Measurements from ENCODE around the gene DIP2B. TPM values are rescaled to one million over a fixed set of nuclear protein-coding genes. Genes with fewer than 3 reads are reported as not detected.

Gene DIP2B
- total RNA-seq, 4 donors from 2014 or later, result 19.8 to 25.9 (median 23.8) TPM

- ATAC-seq, result no peak
- no peaks in the 10 kb centered on the region for H3K36me3 ChIP-seq
- no peak overlapping the region for H3K27ac ChIP-seq
- 73 to 78% methylated on average over 5 to 6 of the region's 6 CpGs for WGBS, 2 donors (ENCODE audit: low coverage in 1 of 2)
- no peaks in the 10 kb centered on the region for H3K9me3 ChIP-seq
- H3K27me3 ChIP-seq, result no peaks in the 10 kb centered on the region
- H3K4me1 ChIP-seq, result peaks cover 0 to 35% (median 3%) of the 10 kb centered on the region in 3 donors
- TF ChIP-seq EP300 (IDR thresholded peaks at IDR 0.05) (no peak), POLR2A (IDR thresholded peaks at IDR 0.05) (no peak), CTCF (IDR thresholded peaks at IDR 0.05) (no peak), POLR2AphosphoS5 (IDR thresholded peaks at IDR 0.05) (no peak)
- H3K4me3 ChIP-seq, result no peak overlapping the region
These were observed 41.9 kb downstream of the DIP2B start for GRCh38 chr12:50546441-50547318.

- ATAC-seq, result no peak
- WGBS, 2 donors (ENCODE audit: low coverage in 1 of 2), result 86 to 97% methylated on average over 2 of the region's 2 CpGs
- no peaks in the 10 kb centered on the region for H3K9me3 ChIP-seq
- no peak overlapping the region for H3K4me3 ChIP-seq
- peaks cover 0 to 24% (median 3%) of the 10 kb centered on the region in 3 donors for H3K4me1 ChIP-seq
- TF ChIP-seq CTCF (IDR thresholded peaks at IDR 0.05), result no peak
- no peak for TF ChIP-seq POLR2A (IDR thresholded peaks at IDR 0.05)
- TF ChIP-seq POLR2AphosphoS5 (IDR thresholded peaks at IDR 0.05), result no peak
- TF ChIP-seq EP300 (IDR thresholded peaks at IDR 0.05), result no peak
- H3K36me3 ChIP-seq, result no peaks in the 10 kb centered on the region
- no peak overlapping the region for H3K27ac ChIP-seq
- H3K27me3 ChIP-seq, result no peaks in the 10 kb centered on the region
These were observed 43.0 kb downstream of the DIP2B start for GRCh38 chr12:50547742-50548141.

GRCh38 chr12:50549885-50550284 lies 45.1 kb downstream of the DIP2B start:
- peaks cover 0 to 23% (median 3%) of the 10 kb centered on the region in 3 donors for H3K4me1 ChIP-seq
- H3K27me3 ChIP-seq, result no peaks in the 10 kb centered on the region
- TF ChIP-seq POLR2AphosphoS5 (IDR thresholded peaks at IDR 0.05) (no peak), EP300 (IDR thresholded peaks at IDR 0.05) (no peak), POLR2A (IDR thresholded peaks at IDR 0.05) (no peak), CTCF (IDR thresholded peaks at IDR 0.05) (no peak)
- ATAC-seq, result no peak
- 61 to 85% methylated on average over 2 to 4 of the region's 4 CpGs for WGBS, 2 donors (ENCODE audit: low coverage in 1 of 2)
- no peak overlapping the region for H3K27ac ChIP-seq
- H3K9me3 ChIP-seq, result no peaks in the 10 kb centered on the region
- no peak overlapping the region for H3K4me3 ChIP-seq
- peaks cover 0 to 5% of the 10 kb centered on the region in 2 donors for H3K36me3 ChIP-seq

GRCh38 chr12:50550530-50551223 lies 45.9 kb downstream of the DIP2B start:
- H3K4me1 ChIP-seq, result peaks cover 0 to 18% (median 2%) of the 10 kb centered on the region in 3 donors
- peaks cover 0 to 5% of the 10 kb centered on the region in 2 donors for H3K36me3 ChIP-seq
- no peaks in the 10 kb centered on the region for H3K9me3 ChIP-seq
- no peaks in the 10 kb centered on the region for H3K27me3 ChIP-seq
- ATAC-seq, result no peak
- TF ChIP-seq POLR2A (IDR thresholded peaks at IDR 0.05) (no peak), POLR2AphosphoS5 (IDR thresholded peaks at IDR 0.05) (no peak), CTCF (IDR thresholded peaks at IDR 0.05) (no peak), EP300 (IDR thresholded peaks at IDR 0.05) (no peak)
- 78 to 94% methylated on average over 6 to 8 of the region's 9 CpGs for WGBS, 2 donors (ENCODE audit: low coverage in 1 of 2)
- H3K27ac ChIP-seq, result no peak overlapping the region
- H3K4me3 ChIP-seq, result no peak overlapping the region
